ENCODE measurements around the gene KLHL29.
"Not testable (repeated sequence)": the region's sequence is repeated elsewhere in the genome, so short reads cannot be mapped to it uniquely, and the experiment has no call there.

Gene KLHL29

GRCh38 chr2:23384551-23385343 is at the start of gene KLHL29:
KLHL29 (plus strand) TSS chr2:23385179; CDS start chr2:23562197, 177,018 bp downstream.
- DNase-seq (ENCODE audit: low read depth): peak; percentile 28

- no peak for DNase-seq (ENCODE audit: low read depth)
Observed at GRCh38 chr2:23335550-23335949, 49.4 kb upstream of the KLHL29 start.

- DNase-seq (ENCODE audit: low read depth): no peak
Observed at GRCh38 chr2:23342075-23342474, 42.9 kb upstream of the KLHL29 start.

GRCh38 chr2:23346029-23346428 is 39.0 kb upstream of the KLHL29 start:
- no peak for DNase-seq (ENCODE audit: low read depth)

- DNase-seq (ENCODE audit: low read depth): no peak
Observed at GRCh38 chr2:23346781-23347180, 38.2 kb upstream of the KLHL29 start.

- no peak for DNase-seq (ENCODE audit: low read depth)
Observed at GRCh38 chr2:23347471-23348092, 37.4 kb upstream of the KLHL29 start.

GRCh38 chr2:23348093-23348481 is 36.9 kb upstream of the KLHL29 start:
- DNase-seq (ENCODE audit: low read depth): not testable (repeated sequence)

GRCh38 chr2:23349508-23349907 is 35.5 kb upstream of the KLHL29 start:
- DNase-seq (ENCODE audit: low read depth): no peak

GRCh38 chr2:23350041-23350791 is 34.8 kb upstream of the KLHL29 start:
- DNase-seq (ENCODE audit: low read depth): no peak

- no peak for DNase-seq (ENCODE audit: low read depth)
Observed at GRCh38 chr2:23350792-23351355, 34.1 kb upstream of the KLHL29 start.

- DNase-seq (ENCODE audit: low read depth): peak; percentile 13
Observed at GRCh38 chr2:23351388-23352141, 33.4 kb upstream of the KLHL29 start.

- no peak for DNase-seq (ENCODE audit: low read depth)
Observed at GRCh38 chr2:23354554-23354953, 30.4 kb upstream of the KLHL29 start.

GRCh38 chr2:23355001-23355400 is 30.0 kb upstream of the KLHL29 start:
- DNase-seq (ENCODE audit: low read depth): no peak

- no peak for DNase-seq (ENCODE audit: low read depth)
Observed at GRCh38 chr2:23356711-23357110, 28.3 kb upstream of the KLHL29 start.

- no peak for DNase-seq (ENCODE audit: low read depth)
Observed at GRCh38 chr2:23359631-23360567, 25.1 kb upstream of the KLHL29 start.

- no peak for DNase-seq (ENCODE audit: low read depth)
Observed at GRCh38 chr2:23360571-23361125, 24.3 kb upstream of the KLHL29 start.

- DNase-seq (ENCODE audit: low read depth): no peak
Observed at GRCh38 chr2:23361152-23361551, 23.8 kb upstream of the KLHL29 start.

GRCh38 chr2:23363268-23363667 is 21.7 kb upstream of the KLHL29 start:
- DNase-seq (ENCODE audit: low read depth): no peak

GRCh38 chr2:23363831-23364230 is 21.1 kb upstream of the KLHL29 start:
- DNase-seq (ENCODE audit: low read depth): no peak

- no peak for DNase-seq (ENCODE audit: low read depth)
Observed at GRCh38 chr2:23366720-23367119, 18.3 kb upstream of the KLHL29 start.
